HEK293 (cell line): ENCODE results near the gene C16orf78.

Source experiments
- CTCF ChIP-seq: fragments of 450-650 bp; formaldehyde crosslinking; IDR thresholded peaks from 2 replicates; pipeline ENCODE4 v1.5.1; 2016; ENCODE audit warnings: missing biosample characterization, missing genetic modification characterization
- SP2 ChIP-seq: fragments of 450-650 bp; formaldehyde crosslinking; IDR thresholded peaks from 2 replicates; pipeline ENCODE4 v1.5.1; 2016; ENCODE audit warnings: missing biosample characterization, missing genetic modification characterization
- TCF7L2 ChIP-seq: IDR thresholded peaks from 2 replicates; pipeline ENCODE4 v1.6.1; 2011; ENCODE audit warnings: low read depth, mild to moderate bottlenecking, inconsistent platforms, low read length, moderate library complexity, borderline replicate concordance
- ZNF114 ChIP-seq: fragments of 450-650 bp; formaldehyde crosslinking; IDR thresholded peaks from 2 replicates; pipeline ENCODE4 v1.5.0; 2017; ENCODE audit warnings: missing biosample characterization, missing genetic modification characterization
- ZNF155 ChIP-seq: fragments of 450-650 bp; formaldehyde crosslinking; IDR thresholded peaks from 2 replicates; pipeline ENCODE4 v1.5.1; 2016; ENCODE audit warnings: missing biosample characterization, missing genetic modification characterization
- ZNF175 ChIP-seq: fragments of 450-650 bp; formaldehyde crosslinking; IDR thresholded peaks from 2 replicates; pipeline ENCODE4 v1.5.1; 2016; ENCODE audit warnings: missing biosample characterization, missing genetic modification characterization
- ZNF274 ChIP-seq, 2 experiments: fragments of 200-500 bp in 1 of 2; fragments of 450-650 bp in 1 of 2; sonication (Bioruptor generic) in 1 of 2; formaldehyde crosslinking in 1 of 2; IDR thresholded peaks; 2 replicates each; pipeline versions ENCODE4 v1.5.1 to v1.6.1; 2014 to 2016; ENCODE audit warnings: borderline replicate concordance in 1 of 2, inconsistent platforms in 1 of 2, low read length in 1 of 2, missing biosample characterization in 1 of 2, missing genetic modification characterization in 1 of 2

- TF ChIP-seq CTCF (tag by site-specific recombination) (0 out of 2 replicates have a peak, but pooled peaks have one; percentile 21), ZNF114 (tag by site-specific recombination) (no peak), ZNF274 (IDR thresholded peaks at IDR 0.05; ENCODE audit: low read length) (no peak), ZNF274 (tag by site-specific recombination; IDR thresholded peaks at IDR 0.05; ENCODE audit: borderline replicate concordance) (no peak), ZNF175 (tag by site-specific recombination) (no peak), SP2 (tag by site-specific recombination) (no peak), ZNF155 (tag by site-specific recombination) (no peak), TCF7L2 (no peak)
Measured at GRCh38 chr16:49348408-49349176, 25.0 kb upstream of the C16orf78 start.
